IPS-11a (cell line): ENCODE data around the gene SIM1.

Experiments used
- H3K4me3 ChIP-seq: one replicate; pipeline ENCODE4 v1.5.1; 2013; ENCODE audit warnings: low read depth, low read length, control low read depth

SIM1 gene

GRCh38 chr6:100427452-100427851 is 37.3 kb downstream of the SIM1 start:
- no peak overlapping the region for H3K4me3 ChIP-seq

DNA sequence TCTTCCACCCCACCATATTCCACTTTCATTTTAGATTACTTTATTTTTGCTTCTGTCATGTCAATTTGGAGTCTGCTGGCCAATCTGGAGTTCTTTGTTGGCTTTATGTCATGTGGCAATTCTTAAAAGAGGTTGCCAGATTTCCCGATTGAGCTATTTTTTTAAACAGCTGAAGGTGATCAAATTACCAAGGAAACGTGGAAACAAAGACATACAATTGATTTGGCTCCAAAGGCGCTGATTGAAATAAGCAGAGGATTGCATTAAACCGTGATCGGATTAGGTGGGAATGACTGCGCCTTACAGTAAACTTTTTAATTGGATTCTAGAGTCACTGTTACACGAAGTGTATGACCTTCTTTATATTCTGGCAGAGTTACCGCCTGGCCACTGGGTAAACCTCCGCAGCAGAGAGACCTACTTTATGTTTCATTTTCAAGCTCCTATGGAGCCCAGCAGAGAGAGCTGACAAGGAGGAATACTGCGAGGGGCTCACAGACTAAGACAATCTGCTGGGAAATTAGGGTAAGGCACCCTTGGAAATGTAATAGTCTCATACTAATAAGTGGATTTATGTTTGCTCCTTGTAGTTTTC is 37.9 kb downstream of the SIM1 start:
- H3K4me3 ChIP-seq = no peak overlapping the region

DNA sequence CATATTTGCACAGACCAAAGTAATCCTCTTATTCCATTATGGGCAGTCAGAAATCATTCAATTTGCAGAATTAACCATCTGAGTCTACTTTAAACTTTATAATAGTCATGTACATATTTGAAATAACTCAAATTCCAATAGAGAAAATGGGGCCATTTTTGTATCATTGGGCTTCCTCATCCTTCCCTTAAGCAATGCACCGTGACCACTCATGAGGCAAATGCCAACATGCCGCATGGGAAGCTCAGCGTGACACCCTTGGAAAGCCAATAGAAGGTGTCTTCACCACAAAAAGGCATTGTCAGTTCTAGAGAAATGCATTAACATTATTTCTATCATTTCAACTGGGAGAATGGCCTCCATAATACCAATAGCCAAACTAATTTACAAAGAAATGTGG is 38.5 kb downstream of the SIM1 start:
- no peak overlapping the region for H3K4me3 ChIP-seq

GRCh38 chr6:100420711-100421110 is 44.0 kb downstream of the SIM1 start:
- H3K4me3 ChIP-seq = no peak overlapping the region

- no peak overlapping the region for H3K4me3 ChIP-seq
These were observed 47.7 kb downstream of the SIM1 start for GRCh38 chr6:100417036-100417435.

DNA sequence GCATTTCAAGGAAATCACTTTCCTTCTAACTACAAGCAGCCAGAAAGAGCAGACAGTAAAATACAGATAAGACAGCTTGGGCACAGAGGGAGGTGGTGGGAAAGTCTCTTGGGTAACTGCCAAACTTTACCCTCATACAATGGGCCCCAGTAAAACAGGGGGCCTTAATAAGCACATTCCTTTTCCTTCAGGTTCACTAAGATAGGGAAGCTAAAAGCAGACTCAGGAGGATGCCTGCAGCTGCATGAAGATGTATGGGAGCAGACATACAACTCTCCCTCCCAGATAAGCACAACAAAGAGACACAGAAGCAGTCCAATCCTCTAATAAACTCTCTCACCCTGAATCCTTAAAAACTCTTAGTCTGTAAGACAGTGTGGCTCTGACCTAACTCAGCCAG is 49.0 kb downstream of the SIM1 start:
- no peak overlapping the region for H3K4me3 ChIP-seq

DNA sequence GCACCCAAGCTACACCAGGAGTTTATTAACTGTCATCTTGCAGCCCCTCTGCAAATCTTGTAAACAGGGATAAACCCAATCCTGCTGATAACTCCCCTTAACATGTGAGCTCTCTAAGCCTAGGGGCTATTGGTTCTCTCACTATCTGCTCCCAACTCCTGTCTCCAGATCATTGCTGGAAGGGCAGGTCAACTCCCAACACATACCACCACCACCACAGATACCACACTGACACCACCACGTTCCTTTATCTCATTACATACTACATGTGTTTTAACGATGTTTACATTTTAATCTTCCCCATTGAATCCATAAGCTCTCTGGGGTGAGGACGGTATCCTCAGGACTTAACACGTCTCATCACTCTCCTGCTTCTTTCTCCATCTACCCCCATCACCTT is 51.8 kb downstream of the SIM1 start:
- no peak overlapping the region for H3K4me3 ChIP-seq

DNA sequence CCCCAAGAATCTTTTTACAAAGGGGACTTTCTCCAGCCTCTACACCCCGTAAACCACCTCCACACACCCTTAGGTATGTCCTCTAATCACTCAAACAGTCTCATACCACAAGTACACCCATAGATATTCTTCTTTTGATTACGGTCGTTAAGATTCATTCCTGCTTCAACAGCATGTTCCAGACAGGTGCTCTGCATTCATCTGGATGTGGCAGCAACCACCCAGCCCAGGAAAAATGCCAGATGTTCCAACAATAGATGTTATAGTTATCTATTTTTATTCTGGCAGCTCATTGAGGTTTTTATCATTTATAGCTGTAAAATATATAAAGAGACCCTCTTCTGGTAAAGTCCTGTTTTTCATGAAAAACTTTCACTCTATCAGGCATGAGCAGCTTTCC is 60.7 kb downstream of the SIM1 start:
- H3K4me3 ChIP-seq = no peak overlapping the region

DNA sequence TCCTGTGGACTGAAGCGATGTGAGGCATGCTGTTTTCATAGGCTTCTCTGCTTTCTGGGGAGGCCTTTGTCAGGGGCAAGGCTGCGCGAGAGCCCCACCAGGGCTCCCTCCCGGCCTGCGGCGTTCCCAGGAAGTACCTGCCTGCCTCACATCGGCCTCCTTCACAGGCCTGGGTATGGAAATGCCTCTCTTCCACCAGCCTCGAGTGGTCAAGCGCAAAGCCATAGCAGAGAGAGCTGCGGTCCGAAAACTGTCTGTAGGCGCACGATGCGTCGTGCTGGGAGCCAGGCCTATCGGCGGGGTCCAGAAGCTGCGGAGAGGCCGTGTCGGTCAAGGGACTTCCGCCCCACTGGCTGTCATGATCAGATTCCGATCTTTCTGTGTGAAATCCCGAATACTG is 71.2 kb downstream of the SIM1 start:
- no peak overlapping the region for H3K4me3 ChIP-seq

- H3K4me3 ChIP-seq = no peak overlapping the region
These were observed 72.3 kb downstream of the SIM1 start for GRCh38 chr6:100392423-100392822.

DNA sequence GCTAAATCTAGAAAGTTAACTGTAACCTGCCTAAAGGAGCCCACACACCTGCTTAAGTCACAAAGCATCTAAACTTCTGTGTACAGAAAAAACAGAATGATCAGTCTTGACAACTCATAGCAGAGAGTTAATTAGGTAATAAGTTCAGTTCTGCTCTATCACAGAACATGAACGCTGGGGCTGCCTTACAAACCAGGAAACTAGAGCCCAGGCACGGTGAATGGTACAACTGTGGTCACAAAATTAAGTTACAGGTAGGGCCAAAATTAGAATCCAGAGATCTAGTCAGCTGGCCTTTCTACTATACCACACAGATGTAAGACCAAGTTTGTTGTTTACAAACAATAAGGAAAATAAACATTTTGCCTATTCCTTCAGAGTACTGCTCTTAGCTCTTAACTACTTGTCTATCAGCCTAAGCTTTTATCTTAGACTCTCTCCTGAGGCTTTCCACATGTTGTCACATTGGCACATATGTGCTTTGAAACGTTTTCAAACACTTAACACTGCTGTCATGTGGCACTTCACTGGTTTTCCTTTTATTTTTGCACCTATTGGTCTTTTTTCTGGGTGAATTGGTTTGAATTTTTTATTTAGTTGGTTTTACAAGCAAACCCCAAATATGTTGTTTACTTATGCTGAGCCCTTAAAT is 75.7 kb downstream of the SIM1 start:
- H3K4me3 ChIP-seq = no peak overlapping the region

DNA sequence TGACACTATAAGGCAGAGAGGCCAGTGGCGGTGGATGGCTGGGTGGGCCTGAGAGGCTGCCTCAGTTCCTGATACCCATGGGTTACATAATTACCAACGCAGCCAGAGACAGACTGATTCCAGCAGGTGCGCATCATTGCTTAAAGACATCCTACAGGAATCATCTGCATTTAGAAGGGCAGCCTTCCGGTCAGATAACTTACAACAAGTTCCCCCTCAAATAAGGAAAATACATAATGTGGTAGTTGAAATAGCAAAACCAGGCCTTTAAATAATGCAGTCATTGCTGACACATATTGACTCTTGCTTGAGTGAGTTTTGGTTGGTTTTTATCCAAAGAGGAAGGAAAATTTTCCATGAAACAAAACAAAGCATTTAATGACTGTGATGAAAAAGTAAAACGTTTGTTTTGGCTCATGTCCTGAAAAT is 81.9 kb downstream of the SIM1 start:
- H3K4me3 ChIP-seq = no peak overlapping the region

DNA sequence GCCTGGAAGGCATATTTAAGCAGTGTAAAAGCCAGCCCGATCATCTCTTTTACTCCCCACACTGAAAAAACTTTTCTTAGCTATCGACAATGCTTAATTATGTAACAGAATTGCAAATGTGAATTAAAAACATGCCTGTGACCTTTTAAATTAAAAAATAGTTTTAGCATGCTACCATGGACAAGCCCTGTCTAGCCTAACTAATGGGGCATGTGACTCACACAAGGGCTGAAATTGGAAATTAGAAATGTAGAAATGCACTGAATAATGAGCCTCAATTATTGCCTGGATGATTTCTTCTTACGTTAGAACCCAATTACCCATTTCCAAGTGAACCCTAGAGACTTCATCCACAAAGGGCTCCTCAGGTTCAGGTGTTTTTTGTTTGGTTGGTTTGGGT is 82.7 kb downstream of the SIM1 start:
- no peak overlapping the region for H3K4me3 ChIP-seq

- no peak overlapping the region for H3K4me3 ChIP-seq
These were observed 83.6 kb downstream of the SIM1 start for GRCh38 chr6:100381111-100381510.

DNA sequence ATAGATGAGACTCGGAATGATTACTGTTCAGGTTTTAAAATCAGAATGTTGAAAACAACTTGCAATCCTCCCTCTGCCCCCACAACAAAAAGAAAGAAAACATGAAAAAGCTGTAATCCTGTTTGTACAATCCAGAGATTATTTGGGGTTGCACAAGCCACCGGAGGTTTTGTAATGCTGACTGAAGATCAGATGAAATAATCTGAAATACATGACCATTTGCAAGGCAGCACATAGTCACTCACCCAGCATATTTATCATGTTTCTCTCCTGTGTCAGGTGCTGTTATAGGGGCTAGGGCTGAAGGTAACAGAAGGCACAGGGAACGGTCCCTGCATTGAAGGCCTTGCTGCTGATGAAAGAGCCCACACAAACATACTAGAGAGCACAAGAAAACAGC is 85.3 kb downstream of the SIM1 start:
- H3K4me3 ChIP-seq = no peak overlapping the region

DNA sequence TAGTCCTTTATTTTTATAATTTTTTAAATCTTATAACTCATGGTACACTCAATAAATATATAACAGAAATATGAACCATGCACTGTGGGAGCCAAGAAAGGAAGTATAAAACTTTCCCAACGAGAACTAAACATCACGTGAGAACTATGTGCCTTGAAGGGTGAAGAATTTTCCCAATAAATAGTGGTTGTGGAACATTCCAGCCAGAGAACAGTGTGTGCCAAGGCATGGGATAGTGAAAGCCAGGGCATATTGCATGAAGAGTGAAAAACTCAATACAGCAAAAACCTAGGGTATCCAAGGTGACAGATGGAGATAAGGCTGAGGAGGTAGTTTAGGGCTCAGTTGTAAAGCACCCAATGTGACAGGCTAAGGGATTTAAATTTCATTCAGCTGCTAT is 86.1 kb downstream of the SIM1 start:
- no peak overlapping the region for H3K4me3 ChIP-seq

- no peak overlapping the region for H3K4me3 ChIP-seq
These were observed 88.6 kb downstream of the SIM1 start for GRCh38 chr6:100376103-100376502.

GRCh38 chr6:100372326-100373091 is 92.2 kb downstream of the SIM1 start:
- no peak overlapping the region for H3K4me3 ChIP-seq

DNA sequence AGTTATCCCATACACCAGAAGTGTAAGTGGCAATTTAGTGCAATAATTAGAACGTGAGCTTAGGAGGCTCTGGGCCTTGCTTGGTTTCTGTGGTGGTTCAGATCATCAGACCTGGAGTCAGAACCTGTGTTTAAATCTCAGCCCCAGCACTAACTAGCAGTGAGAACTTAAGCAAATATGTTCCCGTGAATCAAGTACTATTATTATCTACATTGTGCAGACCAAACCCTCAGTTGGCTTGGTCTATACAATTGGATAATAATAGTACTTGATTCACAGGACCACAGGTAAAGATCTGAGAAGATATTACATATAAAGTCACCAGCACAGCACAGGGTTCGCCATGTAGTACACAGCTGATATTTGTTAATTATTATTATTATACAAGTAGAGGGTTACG is 93.1 kb downstream of the SIM1 start:
- no peak overlapping the region for H3K4me3 ChIP-seq

- H3K4me3 ChIP-seq = no peak overlapping the region
These were observed 94.5 kb downstream of the SIM1 start for GRCh38 chr6:100370265-100370664.

- H3K4me3 ChIP-seq = no peak overlapping the region
These were observed 98.3 kb downstream of the SIM1 start for GRCh38 chr6:100366419-100366818.

DNA sequence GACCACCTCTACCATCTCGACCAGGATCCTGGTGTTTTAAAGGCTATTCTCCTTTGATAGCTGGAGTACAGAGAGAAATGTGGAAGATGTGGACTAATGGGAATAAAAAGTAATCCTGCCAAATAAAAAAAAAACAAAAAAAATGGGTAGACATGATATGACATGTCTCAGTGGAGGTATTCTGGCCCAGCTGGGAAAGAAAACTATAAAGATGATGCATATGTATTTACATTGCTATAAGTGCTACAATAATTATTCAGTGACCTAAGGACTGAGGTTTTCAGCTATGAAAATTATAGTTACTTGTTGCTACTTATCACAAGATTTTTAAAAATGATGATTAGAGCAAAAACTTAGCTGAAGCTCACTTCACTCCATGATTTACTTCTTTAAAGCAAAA is 101.1 kb downstream of the SIM1 start:
- no peak overlapping the region for H3K4me3 ChIP-seq
